HepG2 (cell line): ENCODE measurements around the gene TM4SF1. TPM values are rescaled to one million over a fixed set of nuclear protein-coding genes. Genes with fewer than 3 reads are reported as not detected.

ENCODE experiments used
- ATAC-seq: fragments of 200-7000 bp; cut with Tn5 transposase; 3 replicates; pipeline ENCODE4 v1.9.1; 2020; ENCODE audit warnings: mild to moderate bottlenecking, moderate library complexity
- BruUV-seq: library from RNA; stranded (reverse); fragments of 400-500 nt; replicated peaks from 2 replicates; lab custom pipeline; 2021; lab: Mats Ljungman, UMichigan
- CTCF ChIA-PET: fragments of 300-600 bp; formaldehyde crosslinking; extraction: SDS; loops from one replicate; lab custom pipeline; 2021; ENCODE audit warnings: low total read pairs, inconsistent platforms, low intra/inter-chr PET ratio; lab: Yijun Ruan, JAX
- POLR2A ChIA-PET: fragments of 350-600 bp; sonication (Branson Sonifier 250); formaldehyde crosslinking; loops from one replicate; lab custom pipeline; 2020; ENCODE audit warnings: antibody characterized with exemption, inconsistent platforms; lab: Yijun Ruan, JAX
- DNase-seq: peaks from one replicate; pipeline ENCODE4 v3.0.0-alpha.2; 2015; ENCODE audit warnings: low spot score
- FAIRE-seq: peaks from 3 replicates; lab custom pipeline; 2011; peaks lifted over from hg19 to GRCh38; lab: Jason Lieb, UNC
- H2AFZ ChIP-seq: one replicate; pipeline ENCODE4 v1.6.1; 2011; ENCODE audit warnings: low read length, inconsistent platforms
- H3K27ac ChIP-seq: fragments of 300-600 bp; 3 replicates; pipeline ENCODE4 v1.8.0; 2011; ENCODE audit warnings: mixed run types, mild to moderate bottlenecking, mixed read lengths, low read length, inconsistent platforms; ENCODE audit not compliant: insufficient read depth; ENCODE audit errors: extremely low read length
- H3K27me3 ChIP-seq, 2 experiments: fragments of 200-600 bp in 1 of 2; 2 replicates in 1 of 2; 3 replicates in 1 of 2; pipeline versions ENCODE4 v1.6.0 to v1.8.0; 2011; ENCODE audit warnings: low read length in 2 of 2, mild to moderate bottlenecking in 2 of 2, moderate library complexity in 2 of 2, inconsistent platforms in 1 of 2; ENCODE audit not compliant: insufficient read depth in 2 of 2, control insufficient read depth in 1 of 2
- H3K36me3 ChIP-seq, 2 experiments: fragments of 200-600 bp in 1 of 2; replicated peaks in 1 of 2; 2 replicates in 1 of 2; 3 replicates in 1 of 2; pipeline versions ENCODE4 v1.5.1 to v1.8.0; 2011; ENCODE audit warnings: low read length in 2 of 2, inconsistent platforms in 1 of 2; ENCODE audit not compliant: insufficient read depth in 2 of 2, control insufficient read depth in 1 of 2
- H3K4me1 ChIP-seq: 2 replicates; pipeline ENCODE4 v1.5.1; 2012; ENCODE audit warnings: low read length, inconsistent platforms; ENCODE audit not compliant: insufficient read depth
- H3K4me2 ChIP-seq: 2 replicates; pipeline ENCODE4 v1.6.0; 2011; ENCODE audit warnings: low read depth, low read length, inconsistent platforms
- H3K4me3 ChIP-seq, 3 experiments: fragments of 200-600 bp in 1 of 3; sonication (generic), shearing (Covaris generic) in 1 of 3; replicated peaks in 1 of 3; 2 replicates each; pipeline ENCODE4 v1.5.1; 2011 to 2016; ENCODE audit warnings: low read length in 3 of 3, inconsistent platforms in 2 of 3, low read depth in 2 of 3, mild to moderate bottlenecking in 2 of 3, control low read depth in 1 of 3, mixed read lengths in 1 of 3; ENCODE audit not compliant: insufficient read depth in 1 of 3
- H3K79me2 ChIP-seq: one replicate; pipeline ENCODE4 v1.6.1; 2011; ENCODE audit warnings: low read length, inconsistent platforms; ENCODE audit not compliant: insufficient read depth
- H3K9ac ChIP-seq: 2 replicates; pipeline ENCODE4 v1.6.0; 2011; ENCODE audit warnings: mild to moderate bottlenecking, low read depth, low read length, inconsistent platforms; ENCODE audit not compliant: insufficient read depth
- H3K9me3 ChIP-seq: 2 replicates; pipeline ENCODE4 v1.5.1; 2012; ENCODE audit warnings: mild to moderate bottlenecking, low read length
- H4K20me1 ChIP-seq: 2 replicates; pipeline ENCODE4 v1.6.0; 2011; ENCODE audit warnings: inconsistent platforms, mild to moderate bottlenecking, low read length, moderate library complexity; ENCODE audit not compliant: insufficient read depth
- BORCS8-MEF2B ChIP-seq: sonication (generic); formaldehyde crosslinking; IDR thresholded peaks from 2 replicates; pipeline ENCODE4 v1.8.0; 2022; ENCODE audit warnings: mild to moderate bottlenecking, missing genetic modification reagents
- CCDC6 ChIP-seq: sonication (generic); formaldehyde crosslinking; IDR thresholded peaks from 2 replicates; pipeline ENCODE4 v1.8.1; 2022; ENCODE audit warnings: mild to moderate bottlenecking, missing genetic modification reagents, moderate library complexity
- CHCHD3 ChIP-seq: sonication (generic); formaldehyde crosslinking; IDR thresholded peaks from 2 replicates; pipeline ENCODE4 v1.8.0; 2022; ENCODE audit warnings: mild to moderate bottlenecking, missing genetic modification reagents, moderate library complexity
- CREB1 ChIP-seq, 2 experiments: fragments of 450-650 bp in 1 of 2; IDR thresholded peaks; 2 replicates each; pipeline ENCODE4 v1.6.1; 2016 to 2017; ENCODE audit warnings: control low read depth in 1 of 2, mild to moderate bottlenecking in 1 of 2, missing compliant biosample characterization in 1 of 2, missing genetic modification characterization in 1 of 2
- DMAP1 ChIP-seq: IDR thresholded peaks from 2 replicates; pipeline ENCODE4 v1.6.1; 2016
- FOXA3 ChIP-seq: IDR thresholded peaks from 2 replicates; pipeline ENCODE4 v1.6.1; 2016; ENCODE audit warnings: missing genetic modification reagents, missing compliant biosample characterization
- MAFK ChIP-seq, 2 experiments: IDR thresholded peaks in 1 of 2; conservative IDR thresholded peaks in 1 of 2; 2 replicates each; pipeline ENCODE4 v1.6.1; 2011; ENCODE audit warnings: improper control_type of control experiment in 2 of 2, low read length in 2 of 2
- NBN ChIP-seq: fragments of 450-650 bp; conservative IDR thresholded peaks from 2 replicates; pipeline ENCODE4 v1.6.1; 2017
- NFKB2 ChIP-seq: sonication (generic); formaldehyde crosslinking; IDR thresholded peaks from 2 replicates; pipeline ENCODE4 v1.4.0; 2020; ENCODE audit warnings: missing genetic modification reagents, borderline replicate concordance
- SNRNP70 ChIP-seq: fragments of 200-400 bp; formaldehyde crosslinking; IDR thresholded peaks from 2 replicates; pipeline ENCODE4 v1.6.1; 2017; ENCODE audit warnings: mild to moderate bottlenecking, low read depth, low read length, moderate library complexity
- ZBTB21 ChIP-seq: sonication (generic); formaldehyde crosslinking; IDR thresholded peaks from 2 replicates; pipeline ENCODE4 v1.4.0; 2020; ENCODE audit warnings: missing genetic modification reagents
- ZFP90 ChIP-seq: sonication (generic); formaldehyde crosslinking; IDR thresholded peaks from 2 replicates; pipeline ENCODE4 v1.8.0; 2022; ENCODE audit warnings: missing genetic modification reagents, mild to moderate bottlenecking, inconsistent platforms, borderline replicate concordance
- ZNF331 ChIP-seq: sonication (generic); formaldehyde crosslinking; IDR thresholded peaks from 2 replicates; pipeline ENCODE4 v1.4.0; 2020; ENCODE audit warnings: missing genetic modification reagents
- ZNF605 ChIP-seq: sonication (generic); formaldehyde crosslinking; IDR thresholded peaks from 2 replicates; pipeline ENCODE4 v1.8.0; 2022; ENCODE audit warnings: mild to moderate bottlenecking, missing genetic modification reagents
- ZNF7 ChIP-seq: IDR thresholded peaks from 2 replicates; pipeline ENCODE4 v1.6.1; 2016; ENCODE audit warnings: missing biosample characterization, missing genetic modification reagents
- ZNF773 ChIP-seq: sonication (generic); formaldehyde crosslinking; IDR thresholded peaks from 2 replicates; pipeline ENCODE4 v1.4.0; 2020; ENCODE audit warnings: missing genetic modification reagents, borderline replicate concordance
- WGBS: methylation state at CpG from one replicate; pipeline ENCODE4 v1.1.6; 2017; ENCODE audit warnings: low lambda C conversion rate; 5-methylcytosine and 5-hydroxymethylcytosine counted together
- in situ Hi-C: cut with HindIII; loops from 2 replicates; pipeline ENCODE4 v1.10.0; 2017; ENCODE audit warnings: low pct_unique_long_range_greater_than_20kb; ENCODE audit not compliant: extremely low pct_ligation_motif_present
- intact Hi-C: fragments of 100-400 bp; cut with micrococcal nuclease; formaldehyde crosslinking; loops from one replicate; pipeline ENCODE4 v1.10.0; 2022; ENCODE audit not compliant: unreplicated experiment
- polyA plus RNA-seq, 8 experiments: library from polyadenylated mRNA; depleted of rRNA in 3 of 8; stranded (reverse) in 7 of 8; unstranded in 1 of 8; fragments of >200 nt; fragmentation: Illumina TruSeq in 4 of 8; extraction: Trizol in 4 of 8; gene quantifications; 2 replicates each; pipeline versions ENCODE4 v1.2.1 to v1.2.3, GENCODE V29; 2011 to 2016; ENCODE audit warnings: low read depth in 4 of 8, missing spikeins in 1 of 8, mixed read lengths in 1 of 8; ENCODE audit not compliant: insufficient read depth in 1 of 8
- total RNA-seq, 5 experiments: library from RNA; depleted of rRNA; stranded (reverse); fragments of >200 nt; fragmentation: Illumina TruSeq; extraction: Trizol; gene quantifications; 2 replicates each; pipeline ENCODE4 v1.2.3, GENCODE V29; 2016; ENCODE audit warnings: low read depth in 1 of 5
- TF ChIP-seq, protein P1 (sequence below): sonication (generic); formaldehyde crosslinking; IDR thresholded peaks from 2 replicates; pipeline ENCODE4 v1.4.0; 2020; ENCODE audit warnings: missing genetic modification reagents; ENCODE audit errors: not compliant biosample characterization
- TF ChIP-seq, protein P2 (sequence below): sonication (generic); formaldehyde crosslinking; IDR thresholded peaks from 2 replicates; pipeline ENCODE4 v1.4.0; 2020; ENCODE audit warnings: mild to moderate bottlenecking, missing genetic modification reagents
- TF ChIP-seq, protein P3 (sequence below): sonication (generic); formaldehyde crosslinking; IDR thresholded peaks from 2 replicates; pipeline ENCODE4 v1.4.0; 2020; ENCODE audit warnings: missing genetic modification reagents

The TM4SF1 gene
- total and polyA plus RNA-seq, 2 of the 13 experiments (the other 11 are each of a cell fraction or from before 2014, with no cell fraction given): 431 to 1,359 TPM

DNA sequence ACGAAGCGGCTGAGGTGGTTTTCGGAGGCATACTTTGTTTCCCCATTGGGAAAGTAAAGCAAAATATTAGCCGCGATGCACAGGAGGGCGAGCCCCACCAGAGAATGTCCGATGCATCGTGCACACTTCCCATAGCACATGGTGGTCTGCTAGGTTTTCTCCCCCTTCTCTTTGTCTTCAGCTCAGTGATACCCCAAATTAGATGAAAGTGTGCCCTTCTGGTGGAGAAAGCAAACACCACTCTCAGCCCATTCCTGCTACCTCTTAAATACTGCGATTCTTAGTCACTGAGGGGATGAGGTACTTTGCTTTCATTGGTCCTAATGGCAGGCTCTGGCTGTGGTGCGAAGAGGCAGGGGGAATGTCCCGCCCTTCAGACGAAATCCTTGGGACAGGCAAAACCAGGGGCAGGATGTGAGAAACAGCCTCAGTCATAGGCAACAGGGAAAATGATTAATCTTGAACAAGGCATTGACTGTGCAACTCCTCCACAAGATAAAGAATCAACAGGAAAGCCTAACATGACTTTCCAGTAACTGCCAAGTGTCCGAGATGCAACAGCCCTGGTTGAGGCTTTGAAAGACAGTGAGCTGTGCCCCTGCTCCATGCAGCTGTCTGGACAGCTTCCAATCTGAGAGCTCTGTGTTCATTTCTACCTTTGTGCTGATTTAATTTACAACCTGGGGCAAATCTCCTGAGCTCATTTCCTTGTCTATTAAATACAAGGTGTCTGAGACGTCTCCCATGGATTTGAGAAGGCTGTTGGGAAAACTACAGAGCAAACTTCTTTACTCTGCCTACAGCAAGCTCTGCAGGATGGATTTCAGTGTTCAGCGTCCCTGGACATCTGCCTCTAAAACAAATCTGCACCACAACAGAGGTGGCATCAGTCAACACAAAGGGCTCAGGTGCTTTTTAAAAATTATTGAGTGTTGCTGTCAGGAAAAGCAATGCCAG is at the start of gene TM4SF1 (continued):
- TF ChIP-seq, protein P1, sequence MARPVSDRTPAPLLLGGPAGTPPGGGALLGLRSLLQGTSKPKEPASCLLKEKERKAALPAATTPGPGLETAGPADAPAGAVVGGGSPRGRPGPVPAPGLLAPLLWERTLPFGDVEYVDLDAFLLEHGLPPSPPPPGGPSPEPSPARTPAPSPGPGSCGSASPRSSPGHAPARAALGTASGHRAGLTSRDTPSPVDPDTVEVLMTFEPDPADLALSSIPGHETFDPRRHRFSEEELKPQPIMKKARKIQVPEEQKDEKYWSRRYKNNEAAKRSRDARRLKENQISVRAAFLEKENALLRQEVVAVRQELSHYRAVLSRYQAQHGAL (CRISPR knock-in tag): peak; percentile 37
- peak; percentile 46; the same call in 1 of the 2 replicates for TF ChIP-seq FOXA3 (CRISPR knock-in tag)
- TF ChIP-seq, protein P2, sequence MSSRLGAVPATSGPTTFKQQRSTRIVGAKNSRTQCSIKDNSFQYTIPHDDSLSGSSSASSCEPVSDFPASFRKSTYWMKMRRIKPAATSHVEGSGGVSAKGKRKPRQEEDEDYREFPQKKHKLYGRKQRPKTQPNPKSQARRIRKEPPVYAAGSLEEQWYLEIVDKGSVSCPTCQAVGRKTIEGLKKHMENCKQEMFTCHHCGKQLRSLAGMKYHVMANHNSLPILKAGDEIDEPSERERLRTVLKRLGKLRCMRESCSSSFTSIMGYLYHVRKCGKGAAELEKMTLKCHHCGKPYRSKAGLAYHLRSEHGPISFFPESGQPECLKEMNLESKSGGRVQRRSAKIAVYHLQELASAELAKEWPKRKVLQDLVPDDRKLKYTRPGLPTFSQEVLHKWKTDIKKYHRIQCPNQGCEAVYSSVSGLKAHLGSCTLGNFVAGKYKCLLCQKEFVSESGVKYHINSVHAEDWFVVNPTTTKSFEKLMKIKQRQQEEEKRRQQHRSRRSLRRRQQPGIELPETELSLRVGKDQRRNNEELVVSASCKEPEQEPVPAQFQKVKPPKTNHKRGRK: no peak
- no peak for TF ChIP-seq NBN
- TF ChIP-seq CHCHD3 (CRISPR knock-in tag): no peak
- TF ChIP-seq CREB1 (IDR thresholded peaks at IDR 0.05): no peak
- TF ChIP-seq CREB1 (CRISPR knock-in tag; IDR thresholded peaks at IDR 0.05): peak; percentile 32; the same call in 1 of the 2 replicates
- peak; percentile 67 for TF ChIP-seq ZNF605 (CRISPR knock-in tag)

DNA sequence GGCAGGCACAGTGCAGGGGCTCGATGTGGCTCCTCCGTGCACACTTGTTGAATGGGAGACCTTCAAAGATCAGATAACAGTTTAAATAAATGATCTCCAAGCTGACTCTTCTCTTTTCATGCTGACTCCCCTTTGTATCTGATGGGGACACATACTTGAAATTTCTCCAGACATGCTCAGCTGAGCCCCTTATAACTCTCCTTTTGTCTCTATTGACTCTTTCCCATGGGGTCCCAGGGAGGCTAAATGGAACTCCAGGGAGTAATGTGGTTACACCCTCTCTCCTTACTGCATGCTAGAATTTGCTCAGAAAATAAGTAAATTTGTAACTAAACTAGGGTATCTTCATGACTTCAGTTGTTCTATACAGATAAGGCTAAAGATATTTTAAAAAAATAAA is 48.9 kb upstream of the TM4SF1 start:
- ATAC-seq (no peak; the same call in 2 of the 3 replicates), DNase-seq (no peak), FAIRE-seq (no peak)
- H4K20me1 ChIP-seq: no peaks in the 10 kb centered on the region
- no peaks in the 10 kb centered on the region for H3K36me3 ChIP-seq
- H3K27ac ChIP-seq: no peak overlapping the region
- WGBS: 11% methylated on average over 2 of the region's 2 CpGs
- POLR2A ChIA-PET: no interaction called here
- no peak overlapping the region for H3K9ac ChIP-seq
- peaks cover 9% of the 10 kb centered on the region for H3K4me1 ChIP-seq
- H3K27me3 ChIP-seq: no peaks in the 10 kb centered on the region
- no peaks in the 10 kb centered on the region for H3K79me2 ChIP-seq
- in situ Hi-C loops: no loop called here
- no TSS peak for BruUV-seq
- peak overlapping the region; percentile 56 for H3K4me2 ChIP-seq
- no peaks in the 10 kb centered on the region for H3K9me3 ChIP-seq
- H3K4me3 ChIP-seq: no peak overlapping the region
- CTCF ChIA-PET: no interaction called here
- intact Hi-C loops: no loop called here
- peak overlapping the region; percentile 46 for H2AFZ ChIP-seq
- TF ChIP-seq ZBTB21 (CRISPR knock-in tag): no peak
- TF ChIP-seq, protein P3, sequence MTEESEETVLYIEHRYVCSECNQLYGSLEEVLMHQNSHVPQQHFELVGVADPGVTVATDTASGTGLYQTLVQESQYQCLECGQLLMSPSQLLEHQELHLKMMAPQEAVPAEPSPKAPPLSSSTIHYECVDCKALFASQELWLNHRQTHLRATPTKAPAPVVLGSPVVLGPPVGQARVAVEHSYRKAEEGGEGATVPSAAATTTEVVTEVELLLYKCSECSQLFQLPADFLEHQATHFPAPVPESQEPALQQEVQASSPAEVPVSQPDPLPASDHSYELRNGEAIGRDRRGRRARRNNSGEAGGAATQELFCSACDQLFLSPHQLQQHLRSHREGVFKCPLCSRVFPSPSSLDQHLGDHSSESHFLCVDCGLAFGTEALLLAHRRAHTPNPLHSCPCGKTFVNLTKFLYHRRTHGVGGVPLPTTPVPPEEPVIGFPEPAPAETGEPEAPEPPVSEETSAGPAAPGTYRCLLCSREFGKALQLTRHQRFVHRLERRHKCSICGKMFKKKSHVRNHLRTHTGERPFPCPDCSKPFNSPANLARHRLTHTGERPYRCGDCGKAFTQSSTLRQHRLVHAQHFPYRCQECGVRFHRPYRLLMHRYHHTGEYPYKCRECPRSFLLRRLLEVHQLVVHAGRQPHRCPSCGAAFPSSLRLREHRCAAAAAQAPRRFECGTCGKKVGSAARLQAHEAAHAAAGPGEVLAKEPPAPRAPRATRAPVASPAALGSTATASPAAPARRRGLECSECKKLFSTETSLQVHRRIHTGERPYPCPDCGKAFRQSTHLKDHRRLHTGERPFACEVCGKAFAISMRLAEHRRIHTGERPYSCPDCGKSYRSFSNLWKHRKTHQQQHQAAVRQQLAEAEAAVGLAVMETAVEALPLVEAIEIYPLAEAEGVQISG: no peak
- no peak for TF ChIP-seq ZNF331 (CRISPR knock-in tag)
- no peak for TF ChIP-seq ZNF7
- no peak for TF ChIP-seq NFKB2 (CRISPR knock-in tag)
- no peak for TF ChIP-seq DMAP1 (CRISPR knock-in tag)
- no peak for TF ChIP-seq BORCS8-MEF2B (CRISPR knock-in tag)
- no peak for TF ChIP-seq CCDC6 (CRISPR knock-in tag)
- TF ChIP-seq MAFK (conservative IDR thresholded peaks at IDR 0.05 in 1 of 2, IDR thresholded peaks at IDR 0.05 in 1 of 2; ENCODE audit: low read length in 2 of 2): no peak
- TF ChIP-seq ZFP90: no peak
- TF ChIP-seq ZNF773 (CRISPR knock-in tag): no peak
- no peak for TF ChIP-seq SNRNP70
